Activated naive CD4-positive, alpha-beta T cell treated with Interleukin-2 at 50 U/mL for 16 hours (primary cell): ENCODE measurements around the gene FRMPD4.

Source experiments
- DNase-seq: peaks from one replicate; pipeline ENCODE4 v3.0.0-alpha.2; 2020

Gene FRMPD4

DNA sequence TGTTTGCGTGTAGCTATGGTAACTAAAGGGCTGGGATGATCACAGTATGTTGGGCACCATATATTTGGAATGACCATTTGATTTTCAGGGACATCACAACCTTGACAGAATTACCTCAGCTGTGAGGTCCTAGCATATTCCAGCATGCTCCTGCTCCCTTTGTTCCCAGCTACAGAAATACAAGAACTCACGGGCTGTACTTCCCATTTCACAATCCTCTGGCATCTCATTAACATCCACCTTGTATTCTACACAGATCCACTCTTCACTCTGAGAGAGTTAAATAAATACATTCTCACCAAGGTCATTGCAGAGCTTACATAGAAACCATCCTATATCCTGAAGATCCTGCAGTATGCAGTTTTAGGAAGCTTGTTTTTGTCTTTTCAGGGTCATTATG lies 169.7 kb downstream of the FRMPD4 start:
- no peak for DNase-seq

DNA sequence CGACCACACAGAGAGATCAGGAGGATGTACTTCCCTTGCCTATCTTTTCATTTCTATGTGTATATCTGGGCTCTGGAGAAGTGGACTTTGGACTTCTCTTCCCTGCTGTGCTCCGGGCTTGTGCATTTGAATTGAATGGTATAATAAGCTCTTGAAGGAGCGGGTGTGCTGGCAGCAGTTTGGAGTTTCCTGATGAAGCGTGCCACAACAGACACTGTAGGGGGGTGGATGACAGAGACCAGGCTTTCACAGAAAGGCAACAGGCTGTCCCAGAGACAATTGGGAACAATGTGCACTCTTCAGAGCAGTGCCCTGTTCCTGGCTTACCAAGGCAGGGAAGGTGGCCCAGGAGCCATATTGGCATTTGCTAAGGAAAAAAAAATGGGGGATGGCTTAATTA lies 170.1 kb downstream of the FRMPD4 start:
- no peak for DNase-seq

DNA sequence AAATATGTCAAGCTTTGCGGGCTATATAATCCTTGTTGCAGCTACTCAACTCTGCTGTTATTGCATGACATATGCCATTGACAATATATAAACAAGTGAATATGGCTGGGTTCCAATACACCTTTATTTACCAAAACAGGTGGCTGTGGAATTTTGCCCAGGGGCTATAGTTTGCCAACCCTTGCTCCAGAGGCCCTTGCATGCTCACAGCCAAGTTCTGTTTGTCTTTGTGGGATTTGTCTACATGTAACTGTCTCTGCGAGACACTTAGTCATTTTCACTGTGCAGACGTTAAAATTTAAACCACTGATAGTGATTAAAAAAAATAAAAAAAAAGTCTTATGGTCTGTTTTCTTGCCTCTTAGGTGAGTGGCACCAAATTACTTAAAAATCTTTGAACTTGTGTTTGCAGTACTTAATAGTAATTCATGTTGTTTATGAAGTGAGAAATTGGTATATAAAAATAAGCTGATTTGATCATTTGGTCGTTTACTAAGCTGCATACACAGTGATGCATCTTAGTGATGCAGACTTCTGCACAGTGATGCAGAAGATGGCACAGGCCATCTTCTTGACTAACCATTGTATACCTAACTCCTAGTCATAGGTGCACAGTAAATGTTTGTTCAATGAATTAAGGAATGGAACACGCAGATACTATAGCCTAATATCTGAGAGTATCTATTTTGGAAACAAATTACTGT lies 170.9 kb downstream of the FRMPD4 start:
- DNase-seq: no peak

DNA sequence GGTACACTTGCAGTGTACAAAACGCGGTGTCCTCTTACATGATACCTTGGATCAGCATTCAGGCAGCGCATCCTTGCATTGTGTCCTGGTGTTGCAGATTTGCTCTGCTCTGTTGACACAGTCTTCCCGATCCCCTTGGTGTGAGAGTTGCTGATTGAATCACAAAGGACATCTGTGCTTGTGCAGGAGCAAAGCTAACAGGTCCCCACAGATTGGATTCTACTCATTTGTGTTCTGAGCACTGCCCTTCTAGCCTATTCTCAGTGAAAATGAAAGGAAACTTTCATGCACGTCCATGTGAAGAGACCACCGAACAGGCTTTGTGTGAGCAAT lies 171.4 kb downstream of the FRMPD4 start:
- no peak for DNase-seq

DNA sequence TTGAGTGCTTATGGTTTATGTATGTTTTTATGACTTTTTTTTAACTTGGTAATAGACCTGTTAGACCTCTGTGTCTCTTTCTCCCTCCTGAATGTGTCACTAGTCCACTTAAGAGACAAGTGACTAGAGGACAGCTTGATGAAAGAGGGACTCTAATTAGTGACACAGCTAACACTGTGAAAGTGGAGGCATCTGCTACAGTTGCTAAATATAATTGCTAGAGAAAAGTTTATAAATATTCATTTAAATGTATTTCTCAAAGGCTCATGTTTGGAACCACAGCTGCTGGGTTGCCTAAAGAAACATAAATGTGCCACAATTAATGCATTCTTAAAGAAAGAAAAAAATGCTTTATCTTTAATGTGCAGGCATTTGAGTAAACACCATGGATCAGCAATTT lies 176.4 kb downstream of the FRMPD4 start:
- DNase-seq: no peak

DNA sequence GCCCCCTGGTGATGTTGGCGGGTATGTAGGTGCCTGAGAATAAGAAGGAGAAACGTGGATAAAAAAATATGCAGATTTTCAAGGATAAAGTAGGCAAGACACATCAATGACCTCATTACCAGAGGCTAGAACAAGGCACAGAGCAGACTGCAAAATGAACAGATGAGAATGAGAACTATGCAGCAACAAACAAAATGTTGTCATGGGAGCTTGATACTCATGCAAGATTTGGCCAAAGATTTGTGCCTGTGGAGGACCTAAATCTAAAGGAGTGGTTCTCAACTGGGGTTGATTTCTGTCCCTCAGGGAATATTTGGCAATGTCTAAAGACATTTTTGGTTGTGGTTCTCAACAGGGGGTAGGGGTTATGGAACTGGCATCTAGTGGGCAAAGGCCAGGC lies 177.3 kb downstream of the FRMPD4 start:
- DNase-seq: no peak

DNA sequence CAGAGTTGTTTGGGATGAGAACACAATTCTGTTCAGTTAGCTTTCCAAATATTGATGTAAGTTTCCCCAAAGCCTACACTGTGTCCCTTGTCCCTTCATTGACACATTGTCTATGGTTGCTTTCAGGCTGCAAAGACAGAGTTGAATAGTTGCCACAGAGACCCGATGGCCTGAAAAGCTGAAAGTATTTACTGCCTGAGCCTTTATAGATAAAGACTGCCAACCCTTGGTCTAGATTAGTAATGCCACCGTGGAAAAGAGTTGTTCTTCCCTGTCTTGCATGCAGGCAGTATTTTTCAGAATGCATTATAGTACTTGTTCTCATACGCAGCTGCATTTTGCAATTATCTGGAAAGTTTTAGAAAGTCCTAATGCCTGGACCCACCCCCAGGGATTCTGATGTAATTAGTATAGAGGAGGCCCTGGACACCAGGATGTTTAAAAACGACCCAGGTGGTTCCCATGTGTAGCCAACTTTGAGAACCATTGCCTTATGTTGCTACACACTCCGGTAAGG lies 180.8 kb downstream of the FRMPD4 start:
- DNase-seq: no peak

DNA sequence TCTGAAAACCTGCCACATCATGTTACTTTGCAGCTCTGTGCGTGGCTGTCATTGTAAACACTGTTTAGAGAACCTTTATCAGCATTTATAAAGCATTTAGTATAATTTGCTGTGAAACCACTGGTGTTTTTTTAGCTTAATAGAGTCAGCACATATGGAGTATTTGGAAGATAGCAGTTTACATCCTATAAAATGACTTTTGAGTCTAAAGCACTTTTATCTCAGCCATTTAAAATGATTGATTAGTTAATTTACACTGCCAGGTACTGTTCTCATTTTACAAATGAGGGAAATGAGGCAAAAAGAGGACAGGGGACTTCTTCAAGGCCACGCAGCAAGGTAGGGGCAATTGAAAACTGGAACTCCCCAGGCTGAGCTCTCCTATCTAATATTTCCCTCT lies 181.7 kb downstream of the FRMPD4 start:
- no peak for DNase-seq

DNA sequence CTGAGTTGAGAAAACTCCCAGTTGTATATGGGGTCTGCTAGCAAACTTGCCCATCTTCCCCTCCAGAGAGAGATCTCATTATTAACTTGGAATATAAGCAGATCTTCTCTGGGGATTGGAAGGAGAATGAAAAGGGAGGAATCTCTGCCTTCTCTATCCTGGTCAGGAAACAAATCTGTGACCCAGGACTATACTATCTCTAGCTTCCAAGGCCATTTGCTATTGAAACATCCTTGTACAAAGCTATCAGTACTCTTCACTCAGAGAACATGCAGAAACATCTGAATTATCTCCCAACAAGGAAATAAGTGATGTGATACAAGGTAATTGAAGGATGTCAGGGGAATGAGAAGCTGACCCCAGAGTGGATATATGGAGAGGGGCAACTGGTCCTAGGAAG lies 183.8 kb downstream of the FRMPD4 start:
- DNase-seq: no peak

DNA sequence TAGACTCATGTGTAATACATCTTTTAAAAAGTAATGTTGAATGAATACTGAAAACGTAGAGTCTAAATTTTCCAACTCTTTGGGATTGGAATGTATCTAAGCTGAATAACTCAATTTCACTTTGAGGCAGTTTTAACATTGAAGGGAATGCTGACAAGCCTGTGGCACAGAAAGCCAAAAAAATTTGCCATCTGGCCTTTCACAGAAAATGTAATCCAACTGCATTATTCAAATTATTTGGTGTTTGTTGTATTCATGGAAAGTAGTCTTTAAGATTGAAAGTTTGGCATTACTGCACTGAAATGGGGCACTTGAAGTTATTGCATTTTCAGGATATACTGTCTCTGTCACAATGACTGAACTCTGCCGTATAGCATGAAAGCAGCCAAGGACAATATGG lies 186.9 kb downstream of the FRMPD4 start:
- no peak for DNase-seq

DNA sequence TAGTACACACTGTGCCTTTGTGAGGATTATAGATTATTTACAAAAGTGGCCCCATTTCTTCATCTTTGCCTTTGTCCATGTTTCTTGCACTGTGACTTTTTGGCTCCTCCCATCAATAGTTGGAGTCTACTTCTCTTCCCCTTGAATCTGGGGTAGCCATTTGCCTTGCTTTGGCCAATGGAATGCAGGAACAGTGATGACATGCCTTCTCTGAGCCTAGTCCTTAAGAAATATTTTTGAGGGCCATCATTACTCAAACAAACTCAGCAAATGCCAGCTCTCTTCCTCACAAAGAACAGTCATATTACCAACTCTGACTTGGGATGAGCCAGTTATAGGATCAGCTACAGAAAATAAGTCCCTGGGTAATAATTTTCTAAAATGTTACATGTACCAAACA lies 189.6 kb downstream of the FRMPD4 start:
- no peak for DNase-seq

DNA sequence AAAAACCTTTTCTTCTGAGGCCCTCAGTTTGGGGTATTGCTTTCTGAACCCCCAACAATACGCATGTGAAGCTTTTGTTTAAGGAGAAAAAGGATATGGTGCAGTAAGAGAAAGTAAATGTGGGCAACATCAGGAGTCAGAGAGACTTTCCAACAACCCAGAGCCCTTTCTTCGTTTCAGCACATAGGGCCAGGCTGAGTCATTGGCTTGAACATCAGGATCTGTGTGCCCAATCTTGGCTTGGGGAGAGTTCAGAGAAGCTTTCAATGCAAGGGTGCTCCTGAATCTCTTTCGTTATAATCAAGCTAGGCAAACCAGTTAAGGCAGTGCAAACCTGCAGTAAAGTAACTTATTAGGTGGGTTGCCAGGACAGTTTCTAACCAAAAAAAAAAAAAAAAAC lies 191.2 kb downstream of the FRMPD4 start:
- no peak for DNase-seq

DNA sequence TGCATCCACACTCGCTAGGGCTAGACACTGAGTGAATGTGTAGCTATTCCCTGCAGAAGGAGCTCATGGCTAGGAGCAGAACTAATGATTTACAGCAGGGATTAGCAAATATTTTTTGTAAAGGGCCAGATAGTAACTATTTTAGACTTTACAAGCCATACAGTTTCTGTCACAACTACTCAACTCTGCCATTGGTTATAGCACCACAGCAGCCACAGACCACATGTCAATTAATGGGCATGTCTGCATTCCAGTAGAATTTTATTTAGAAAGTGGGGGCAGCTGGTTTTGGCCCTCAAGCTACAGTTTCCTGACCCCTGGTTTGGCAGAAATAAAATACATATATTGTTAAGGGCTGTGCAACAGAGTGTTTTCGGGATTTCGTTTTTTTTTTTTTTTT lies 192.6 kb downstream of the FRMPD4 start:
- DNase-seq: no peak

DNA sequence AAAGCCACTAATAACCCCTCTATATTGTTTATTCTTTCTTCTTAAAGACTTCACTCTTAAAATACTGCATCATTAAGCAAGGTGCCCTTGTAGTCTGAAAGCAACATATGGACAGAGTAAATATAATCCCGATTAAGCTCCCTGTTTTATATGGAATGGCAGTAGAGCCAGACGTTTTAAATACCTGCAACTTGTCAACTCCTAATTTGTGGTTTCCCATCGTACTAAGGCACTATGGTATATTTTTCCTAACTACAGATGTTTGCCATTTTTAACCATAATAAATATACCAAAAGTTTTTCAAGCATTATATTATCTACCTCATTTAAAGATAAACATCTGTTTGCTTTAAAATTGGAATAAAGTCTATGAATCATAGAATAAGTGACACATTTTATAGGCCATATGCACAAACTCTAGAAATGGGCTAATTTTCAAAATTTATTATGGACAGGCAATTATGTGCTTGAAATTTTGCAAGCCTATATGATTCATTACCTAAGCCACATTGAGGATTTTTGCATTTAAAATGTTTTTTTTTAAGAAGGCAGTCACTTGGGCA lies 194.6 kb downstream of the FRMPD4 start:
- no peak for DNase-seq

DNA sequence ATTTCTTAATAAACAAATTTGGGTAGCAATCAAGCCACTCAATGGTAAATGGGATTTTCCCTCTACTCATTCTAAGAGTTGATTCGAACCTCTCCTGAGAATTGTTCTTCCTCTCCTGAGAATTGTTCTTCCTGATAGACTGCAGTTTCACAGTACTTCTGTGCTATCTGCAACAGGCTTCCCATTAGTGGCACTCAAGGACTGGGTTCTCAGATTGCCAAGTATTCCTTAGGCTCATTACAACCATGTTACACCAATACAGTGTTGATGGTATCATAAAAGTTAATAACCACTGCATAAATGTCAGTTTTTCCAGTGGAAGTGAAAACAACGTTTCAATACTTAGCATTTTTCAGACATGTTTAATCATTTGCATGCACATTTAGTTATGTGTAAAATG lies 201.6 kb downstream of the FRMPD4 start:
- DNase-seq: no peak

DNA sequence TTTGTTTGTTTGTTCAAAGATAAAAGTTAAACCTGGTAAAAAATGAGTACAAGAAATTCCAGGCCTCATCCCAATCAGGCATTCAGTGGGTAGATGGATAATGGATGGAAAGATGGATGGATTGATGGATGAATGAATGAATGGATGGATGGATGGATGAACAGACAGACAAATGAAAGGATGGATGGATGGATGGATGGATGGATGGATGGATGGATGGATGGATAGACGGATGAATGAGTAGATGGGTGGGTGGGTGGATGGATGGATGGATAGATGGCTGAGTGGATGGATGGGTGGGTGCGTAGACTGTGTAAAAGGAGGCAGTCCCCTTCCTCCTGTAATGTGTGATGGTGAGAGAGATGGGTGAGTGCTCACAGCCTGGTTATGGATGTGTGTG lies 206.7 kb downstream of the FRMPD4 start:
- no peak for DNase-seq

DNA sequence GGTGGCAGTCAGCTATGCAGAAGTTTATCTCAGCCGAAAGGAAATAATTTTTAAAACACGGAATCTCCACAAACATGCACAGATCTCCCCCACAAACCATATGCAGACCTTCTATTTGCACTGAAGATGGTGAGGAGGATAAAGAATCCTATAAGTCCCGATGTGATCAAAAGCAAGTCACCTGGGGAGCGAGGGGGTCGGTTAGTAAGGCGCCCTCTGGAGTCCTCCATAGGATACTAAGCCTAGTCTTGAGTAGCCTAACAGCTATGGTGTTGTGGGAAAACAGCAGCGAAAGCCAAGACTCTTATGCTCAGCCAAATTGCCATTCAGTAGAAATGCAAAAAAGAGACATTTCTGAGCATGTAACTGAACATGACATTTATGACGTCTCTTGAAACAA lies 210.9 kb downstream of the FRMPD4 start:
- no peak for DNase-seq

DNA sequence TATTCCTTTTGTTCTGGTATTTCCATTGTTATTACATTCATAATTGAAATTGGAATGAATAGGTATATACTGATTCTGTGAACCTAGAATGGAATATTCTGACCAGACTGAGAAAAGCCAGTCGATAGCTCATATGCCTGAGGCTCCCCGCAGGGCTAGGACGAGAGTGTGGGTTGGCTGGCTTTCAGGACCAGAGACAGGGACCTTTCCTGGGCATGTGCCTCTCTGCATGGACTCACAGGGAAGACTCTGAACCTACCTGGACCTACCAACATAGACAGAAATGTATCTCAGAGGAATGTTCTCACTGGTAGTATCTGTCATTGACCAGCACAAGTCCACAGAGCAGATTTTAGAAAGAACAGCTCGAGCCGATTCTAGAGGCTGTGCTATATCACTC lies 214.6 kb downstream of the FRMPD4 start:
- no peak for DNase-seq

DNA sequence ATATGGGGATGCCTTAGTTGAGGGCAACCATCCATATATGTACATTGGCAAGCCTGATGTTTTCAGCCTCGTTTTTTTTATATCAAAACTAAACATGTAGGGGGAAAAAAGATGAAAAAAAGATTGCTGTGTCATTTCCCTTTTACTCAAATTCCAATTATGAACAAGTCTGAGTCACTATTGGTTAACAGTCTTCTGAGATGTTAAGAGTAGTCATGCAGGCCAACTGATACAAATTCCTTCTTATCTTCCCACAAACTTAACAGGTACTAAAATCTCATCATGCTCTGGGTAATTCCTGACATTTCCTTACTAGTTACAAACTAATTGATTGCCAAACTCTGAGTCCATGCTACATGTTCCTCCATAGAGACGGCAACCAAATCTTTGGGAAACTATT lies 222.1 kb downstream of the FRMPD4 start:
- DNase-seq: no peak

DNA sequence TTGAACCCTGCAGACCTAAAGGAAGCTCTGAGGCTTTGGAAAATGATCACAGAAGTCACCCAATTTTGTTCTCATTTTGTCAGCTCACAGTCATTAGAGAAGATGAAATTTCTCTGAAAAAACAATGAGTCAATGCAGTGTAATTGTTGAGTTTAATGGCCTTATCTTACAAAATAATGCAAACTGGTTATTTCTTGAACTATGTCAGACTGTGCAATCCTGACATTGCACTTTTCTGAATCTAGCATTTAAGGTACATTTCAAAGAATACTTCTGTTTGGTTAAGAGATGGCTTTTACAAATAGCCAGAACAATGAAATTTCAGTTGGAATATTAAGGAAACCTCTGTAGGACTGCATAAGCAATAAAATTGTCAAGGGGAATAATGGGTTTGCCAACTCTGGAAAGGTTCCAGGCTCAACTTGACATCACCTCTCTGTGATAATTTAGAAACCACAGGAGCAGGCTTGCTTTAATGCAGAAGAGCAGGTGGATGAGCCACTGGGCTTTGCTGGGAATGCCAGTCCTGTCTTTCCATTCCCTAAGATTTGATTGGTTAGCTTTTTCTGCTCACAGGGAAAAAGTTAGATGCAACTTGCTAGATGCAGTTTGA lies 222.8 kb downstream of the FRMPD4 start:
- no peak for DNase-seq

DNA sequence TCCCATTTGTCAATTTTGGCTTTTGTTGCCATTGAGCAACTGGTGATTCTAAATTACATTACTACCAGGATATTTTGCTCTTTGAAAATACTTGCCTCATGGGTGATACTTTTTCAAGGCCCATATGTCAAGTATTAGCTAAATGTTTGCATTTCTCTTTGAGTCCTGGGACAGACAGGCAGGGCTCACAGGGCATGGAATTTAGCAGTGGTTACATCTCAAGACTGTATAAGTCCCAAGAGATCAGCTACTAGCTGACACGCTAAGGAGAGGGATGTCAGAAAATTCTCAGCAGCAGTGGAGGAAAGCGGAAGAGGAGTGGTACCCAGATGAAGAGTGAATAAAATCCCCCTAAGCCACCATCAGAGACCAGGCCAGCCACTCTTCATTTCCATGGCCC lies 224.9 kb downstream of the FRMPD4 start:
- no peak for DNase-seq

DNA sequence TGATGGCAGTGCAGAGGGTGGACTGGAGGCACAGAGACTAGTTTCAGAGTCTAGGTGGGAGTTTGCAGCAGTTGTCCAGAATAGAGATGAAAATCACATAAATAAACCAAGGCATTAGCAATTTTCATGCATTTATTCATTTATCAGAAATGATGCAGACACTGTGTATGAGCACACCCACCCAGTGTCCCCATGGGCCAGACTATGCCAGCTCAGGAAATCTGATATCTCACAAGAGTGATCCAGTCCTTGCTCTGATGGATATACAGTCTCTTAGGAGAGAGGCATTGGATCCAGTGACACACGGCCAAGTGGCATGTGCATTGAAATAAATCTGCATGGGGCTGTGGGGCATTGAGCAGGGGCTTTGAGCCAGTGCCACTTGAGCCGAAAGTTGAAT lies 228.2 kb downstream of the FRMPD4 start:
- no peak for DNase-seq

DNA sequence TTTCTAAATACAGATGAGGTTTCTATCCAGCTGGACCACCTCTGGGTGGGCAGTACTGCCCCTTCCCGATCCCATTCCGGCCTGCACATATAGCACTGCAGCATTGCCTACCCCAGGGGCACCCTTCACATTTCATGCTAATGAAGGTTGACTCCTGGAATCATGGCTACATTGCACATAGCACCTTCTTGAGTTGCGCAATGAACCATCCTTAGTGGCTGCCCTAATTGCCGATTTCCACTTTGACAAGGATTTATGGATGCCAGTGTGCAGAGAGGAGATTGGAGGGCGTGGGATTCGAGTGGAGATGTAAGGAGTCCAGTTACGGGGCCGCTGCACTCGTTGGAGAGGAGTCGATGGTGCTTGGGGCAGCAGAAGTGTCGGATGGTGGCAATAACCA lies 229.0 kb downstream of the FRMPD4 start:
- DNase-seq: no peak

DNA sequence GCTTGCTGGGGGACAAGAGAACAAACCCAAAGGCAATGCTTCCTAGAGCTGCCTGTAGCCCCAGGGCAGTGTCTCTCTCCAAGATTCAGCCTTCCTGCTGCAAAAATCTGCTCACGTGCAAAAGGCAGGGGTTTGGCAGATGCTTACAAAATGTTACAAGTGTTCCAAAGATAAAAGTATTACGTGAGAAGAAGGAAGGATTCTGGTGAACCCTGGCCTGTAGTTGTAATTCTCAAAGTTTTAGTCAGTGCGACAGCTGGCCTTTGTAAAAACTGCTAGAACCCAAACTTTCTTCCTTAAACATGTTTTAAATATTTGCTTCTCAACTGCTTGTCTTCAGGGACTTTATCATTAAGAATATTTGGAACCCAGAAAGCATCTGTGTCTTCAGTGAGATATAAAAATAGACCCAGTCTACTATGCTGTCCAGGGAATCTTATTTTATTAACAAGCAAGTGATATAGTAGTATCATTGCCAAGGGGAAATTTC lies 232.3 kb downstream of the FRMPD4 start:
- DNase-seq: no peak

DNA sequence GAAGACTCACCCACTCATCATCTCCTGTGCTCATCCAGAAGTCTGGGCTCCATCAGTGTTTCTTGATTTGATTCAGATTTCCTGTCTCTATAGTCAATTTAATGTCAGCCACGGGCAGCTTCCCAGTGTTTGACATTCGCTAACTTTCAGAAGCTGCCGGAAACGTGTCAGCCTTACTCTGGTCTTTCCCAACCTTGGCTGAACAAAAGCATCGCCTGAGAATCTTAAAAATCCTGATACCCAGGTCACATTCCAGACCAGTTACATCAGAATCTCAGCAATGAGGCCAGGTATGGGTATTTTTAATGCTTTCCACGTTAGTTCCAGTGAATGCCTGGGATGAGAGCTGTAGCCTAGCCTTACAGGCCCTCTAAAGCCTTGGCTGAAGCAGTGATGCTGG lies 233.8 kb downstream of the FRMPD4 start:
- no peak for DNase-seq
